HepG2 (cell line): ENCODE data around the gene C16orf90. TPM values are rescaled to one million over a fixed set of nuclear protein-coding genes. Genes with fewer than 3 reads are reported as not detected.
A peak's percentile ranks its signal among the peaks of the same experiment; 100 is the strongest.

Experiments used
- CREBL2 ChIP-seq: sonication (generic); formaldehyde crosslinking; IDR thresholded peaks from 2 replicates; pipeline ENCODE4 v1.8.1; 2023; ENCODE audit warnings: missing genetic modification reagents, mild to moderate bottlenecking, borderline replicate concordance
- ELF4 ChIP-seq: sonication (generic); formaldehyde crosslinking; IDR thresholded peaks from 2 replicates; pipeline ENCODE4 v1.5.0; 2020; ENCODE audit warnings: missing genetic modification reagents, mild to moderate bottlenecking, moderate library complexity, borderline replicate concordance
- JUN ChIP-seq: sonication (generic); formaldehyde crosslinking; IDR thresholded peaks from 2 replicates; pipeline ENCODE4 v1.4.0; 2020; ENCODE audit warnings: mild to moderate bottlenecking, missing genetic modification reagents
- KLF12 ChIP-seq: sonication (generic); formaldehyde crosslinking; IDR thresholded peaks from 2 replicates; pipeline ENCODE4 v1.4.0; 2020; ENCODE audit warnings: missing genetic modification reagents, borderline replicate concordance
- MZF1 ChIP-seq: sonication (generic); formaldehyde crosslinking; IDR thresholded peaks from 2 replicates; pipeline ENCODE4 v1.8.1; 2023; ENCODE audit warnings: mild to moderate bottlenecking, missing genetic modification reagents, borderline replicate concordance
- PCBP1 ChIP-seq: fragments of 200-400 bp; formaldehyde crosslinking; IDR thresholded peaks from 2 replicates; pipeline ENCODE4 v1.6.1; 2017; ENCODE audit warnings: mild to moderate bottlenecking, low read depth, low read length, borderline replicate concordance
- RBFOX2 ChIP-seq: fragments of 200-400 bp; formaldehyde crosslinking; IDR thresholded peaks from 2 replicates; pipeline ENCODE4 v1.6.1; 2017; ENCODE audit warnings: low read depth, mild to moderate bottlenecking, low read length
- SIX1 ChIP-seq: sonication (generic); formaldehyde crosslinking; IDR thresholded peaks from 2 replicates; pipeline ENCODE4 v1.4.0; 2020; ENCODE audit warnings: missing genetic modification reagents, borderline replicate concordance
- SNAPC5 ChIP-seq: sonication (generic); formaldehyde crosslinking; IDR thresholded peaks from 2 replicates; pipeline ENCODE4 v1.8.1; 2023; ENCODE audit warnings: mild to moderate bottlenecking, missing genetic modification reagents, borderline replicate concordance
- SP5 ChIP-seq: IDR thresholded peaks from 2 replicates; pipeline ENCODE4 v1.6.1; 2016; ENCODE audit warnings: low read depth, borderline replicate concordance
- TBL1XR1 ChIP-seq: fragments of 150-350 bp; IDR thresholded peaks from 2 replicates; pipeline ENCODE4 v1.6.1; 2014; ENCODE audit warnings: borderline replicate concordance, low read length; ENCODE audit not compliant: partially characterized antibody
- ZBTB20 ChIP-seq: sonication (generic); formaldehyde crosslinking; IDR thresholded peaks from 2 replicates; pipeline ENCODE4 v1.8.1; 2023; ENCODE audit warnings: missing genetic modification reagents, low read depth, mild to moderate bottlenecking, borderline replicate concordance
- ZFY ChIP-seq: sonication (generic); formaldehyde crosslinking; IDR thresholded peaks from 2 replicates; pipeline ENCODE4 v1.4.0; 2020; ENCODE audit warnings: missing genetic modification reagents
- ZNF101 ChIP-seq: sonication (generic); formaldehyde crosslinking; IDR thresholded peaks from 2 replicates; pipeline ENCODE4 v1.4.0; 2020; ENCODE audit warnings: mild to moderate bottlenecking, low read depth, missing genetic modification reagents, borderline replicate concordance
- ZNF460 ChIP-seq: sonication (generic); formaldehyde crosslinking; IDR thresholded peaks from 2 replicates; pipeline ENCODE4 v1.5.1; 2020; ENCODE audit warnings: missing genetic modification reagents, mild to moderate bottlenecking, borderline replicate concordance
- ZNF691 ChIP-seq: sonication (generic); formaldehyde crosslinking; IDR thresholded peaks from 2 replicates; pipeline ENCODE4 v1.4.0; 2020; ENCODE audit warnings: missing genetic modification reagents, low read depth, mild to moderate bottlenecking, borderline replicate concordance
- ZNF740 ChIP-seq: sonication (generic); formaldehyde crosslinking; IDR thresholded peaks from 2 replicates; pipeline ENCODE4 v1.4.0; 2020; ENCODE audit warnings: missing genetic modification reagents
- ZNF770 ChIP-seq: sonication (generic); formaldehyde crosslinking; IDR thresholded peaks from 2 replicates; pipeline ENCODE4 v1.5.0; 2020; ENCODE audit warnings: mild to moderate bottlenecking, missing genetic modification reagents
- ZNF790 ChIP-seq: sonication (generic); formaldehyde crosslinking; IDR thresholded peaks from 2 replicates; pipeline ENCODE4 v1.8.0; 2022; ENCODE audit warnings: missing genetic modification reagents, mild to moderate bottlenecking, borderline replicate concordance
- ZNF83 ChIP-seq: sonication (generic); formaldehyde crosslinking; IDR thresholded peaks from 2 replicates; pipeline ENCODE4 v1.4.0; 2020; ENCODE audit warnings: missing genetic modification reagents, mild to moderate bottlenecking, borderline replicate concordance
- ZNF883 ChIP-seq: sonication (generic); formaldehyde crosslinking; IDR thresholded peaks from 2 replicates; pipeline ENCODE4 v1.5.1; 2020; ENCODE audit warnings: mild to moderate bottlenecking, missing genetic modification reagents; ENCODE audit errors: not compliant biosample characterization
- ZSCAN5A ChIP-seq: sonication (generic); formaldehyde crosslinking; IDR thresholded peaks from 2 replicates; pipeline ENCODE4 v1.8.0; 2022; ENCODE audit warnings: mild to moderate bottlenecking, missing genetic modification reagents, borderline replicate concordance
- polyA plus RNA-seq, 8 experiments: library from polyadenylated mRNA; depleted of rRNA in 3 of 8; stranded (reverse) in 7 of 8; unstranded in 1 of 8; fragments of >200 nt; fragmentation: Illumina TruSeq in 4 of 8; extraction: Trizol in 4 of 8; gene quantifications; 2 replicates each; pipeline versions ENCODE4 v1.2.1 to v1.2.3, GENCODE V29; 2011 to 2016; ENCODE audit warnings: low read depth in 4 of 8, missing spikeins in 1 of 8, mixed read lengths in 1 of 8; ENCODE audit not compliant: insufficient read depth in 1 of 8
- total RNA-seq, 5 experiments: library from RNA; depleted of rRNA; stranded (reverse); fragments of >200 nt; fragmentation: Illumina TruSeq; extraction: Trizol; gene quantifications; 2 replicates each; pipeline ENCODE4 v1.2.3, GENCODE V29; 2016; ENCODE audit warnings: low read depth in 1 of 5

C16orf90 gene
- total and polyA plus RNA-seq, 2 of the 13 experiments (the other 11 are each of a cell fraction or from before 2014, with no cell fraction given): not detected

GRCh38 chr16:3457434-3458252 is 37.6 kb downstream of the C16orf90 start (continued):
- TF ChIP-seq SIX1 (CRISPR knock-in tag) (no peak), KLF12 (CRISPR knock-in tag) (no peak; the same call in none of the 2 replicates), MZF1 (CRISPR knock-in tag) (no peak), ZFY (peak; percentile 99), ZNF691 (peak; percentile 76; the same call in 1 of the 2 replicates), ZNF770 (CRISPR knock-in tag) (peak; percentile 50; the same call in 1 of the 2 replicates), SP5 (no peak), ZSCAN5A (CRISPR knock-in tag) (peak; percentile 85; the same call in 1 of the 2 replicates), ZNF83 (CRISPR knock-in tag) (0 out of 2 replicates have a peak, but pooled peaks have one; percentile 54), ZNF101 (CRISPR knock-in tag) (no peak), PCBP1 (no peak), RBFOX2 (peak; percentile 96), ZNF883 (peak; percentile 74), ZNF740 (CRISPR knock-in tag) (peak; percentile 77), TBL1XR1 (peak; percentile 32), SNAPC5 (CRISPR knock-in tag) (0 out of 2 replicates have a peak, but pooled peaks have one; percentile 35), ZNF790 (CRISPR knock-in tag) (0 out of 2 replicates have a peak, but pooled peaks have one; percentile 60), ZBTB20 (peak; percentile 21; the same call in 1 of the 2 replicates), JUN (CRISPR knock-in tag) (peak; percentile 50; the same call in 1 of the 2 replicates), ZNF460 (CRISPR knock-in tag) (no peak; the same call in 1 of the 2 replicates), ELF4 (CRISPR knock-in tag) (no peak), CREBL2 (CRISPR knock-in tag) (peak; percentile 70; the same call in 1 of the 2 replicates)
